H1 (cell line): ENCODE data around the gene GBA2.

Experiments
- ASH2L ChIP-seq: fragments of 200-600, 300-600 bp; sonication (generic); IDR thresholded peaks from one replicate; pipeline ENCODE4 v1.7.1; 2017; ENCODE audit warnings: low read length
- CBX5 ChIP-seq: fragments of 300-800, 300-1000 bp; sonication (generic); IDR thresholded peaks from 2 replicates; pipeline ENCODE4 v1.7.1; 2016; ENCODE audit warnings: antibody characterized with exemption, low read length, low read depth
- EZH2 ChIP-seq: fragments of 200-600 bp; sonication (generic); IDR thresholded peaks from 2 replicates; pipeline ENCODE4 v1.7.1; 2012; ENCODE audit warnings: low read depth, mild to moderate bottlenecking, moderate library complexity, low read length, inconsistent platforms; ENCODE audit not compliant: severe bottlenecking
- MAX ChIP-seq: IDR thresholded peaks from 2 replicates; pipeline ENCODE4 v1.6.1; 2012; ENCODE audit warnings: inconsistent platforms
- POLR2A ChIP-seq, 2 experiments: IDR thresholded peaks; 1 replicate in 1 of 2; 2 replicates in 1 of 2; pipeline ENCODE4 v1.6.1; 2011; ENCODE audit warnings: low read depth in 2 of 2, low read length in 2 of 2, mild to moderate bottlenecking in 2 of 2; ENCODE audit errors: control extremely low read depth in 1 of 2
- RAD21 ChIP-seq, 2 experiments: IDR thresholded peaks in 1 of 2; conservative IDR thresholded peaks in 1 of 2; 2 replicates each; pipeline ENCODE4 v1.6.1; 2011; ENCODE audit warnings: low read depth in 2 of 2, low read length in 2 of 2, improper control_type of control experiment in 1 of 2, inconsistent platforms in 1 of 2, mild to moderate bottlenecking in 1 of 2, moderate library complexity in 1 of 2
- TAF1 ChIP-seq: IDR thresholded peaks from 2 replicates; pipeline ENCODE4 v1.6.1; 2011; ENCODE audit warnings: mild to moderate bottlenecking, low read depth, low read length
- ZNF274 ChIP-seq: IDR thresholded peaks from 2 replicates; pipeline ENCODE4 v1.7.0; 2012; ENCODE audit warnings: low read length, borderline replicate concordance; ENCODE audit errors: extremely low read depth
- TF ChIP-seq, protein P1 (sequence below): IDR thresholded peaks from 2 replicates; pipeline ENCODE4 v1.6.1; 2012; ENCODE audit warnings: inconsistent platforms
- TF ChIP-seq, protein P2 (sequence below), 3 experiments: IDR thresholded peaks; 1 replicate in 2 of 3; 2 replicates in 1 of 3; pipeline versions ENCODE4 v1.5.1 to v1.6.1; 2011; ENCODE audit warnings: low read length in 3 of 3, mild to moderate bottlenecking in 3 of 3, inconsistent platforms in 2 of 3, low read depth in 1 of 3, moderate library complexity in 1 of 3; ENCODE audit not compliant: insufficient read depth in 1 of 3; ENCODE audit errors: control extremely low read depth in 1 of 3

GRCh38 chr9:35793461-35793860, 44.4 kb upstream of the GBA2 start:
- TF ChIP-seq ASH2L, result no peak
- TF ChIP-seq EZH2, result no peak
- TF ChIP-seq, protein P1, sequence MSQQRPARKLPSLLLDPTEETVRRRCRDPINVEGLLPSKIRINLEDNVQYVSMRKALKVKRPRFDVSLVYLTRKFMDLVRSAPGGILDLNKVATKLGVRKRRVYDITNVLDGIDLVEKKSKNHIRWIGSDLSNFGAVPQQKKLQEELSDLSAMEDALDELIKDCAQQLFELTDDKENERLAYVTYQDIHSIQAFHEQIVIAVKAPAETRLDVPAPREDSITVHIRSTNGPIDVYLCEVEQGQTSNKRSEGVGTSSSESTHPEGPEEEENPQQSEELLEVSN, result no peak
- no peak for TF ChIP-seq MAX
- TF ChIP-seq RAD21 (IDR thresholded peaks at IDR 0.05 in 1 of 2, conservative IDR thresholded peaks at IDR 0.05 in 1 of 2; ENCODE audit: low read depth in 2 of 2, low read length in 2 of 2), result no peak
- no peak for TF ChIP-seq TAF1
- no peak for TF ChIP-seq CBX5
- TF ChIP-seq ZNF274, result no peak
- TF ChIP-seq POLR2A (IDR thresholded peaks at IDR 0.05; ENCODE audit: control extremely low read depth in 1 of 2, low read depth in 2 of 2, low read length in 2 of 2), result no peak
- TF ChIP-seq, protein P2, sequence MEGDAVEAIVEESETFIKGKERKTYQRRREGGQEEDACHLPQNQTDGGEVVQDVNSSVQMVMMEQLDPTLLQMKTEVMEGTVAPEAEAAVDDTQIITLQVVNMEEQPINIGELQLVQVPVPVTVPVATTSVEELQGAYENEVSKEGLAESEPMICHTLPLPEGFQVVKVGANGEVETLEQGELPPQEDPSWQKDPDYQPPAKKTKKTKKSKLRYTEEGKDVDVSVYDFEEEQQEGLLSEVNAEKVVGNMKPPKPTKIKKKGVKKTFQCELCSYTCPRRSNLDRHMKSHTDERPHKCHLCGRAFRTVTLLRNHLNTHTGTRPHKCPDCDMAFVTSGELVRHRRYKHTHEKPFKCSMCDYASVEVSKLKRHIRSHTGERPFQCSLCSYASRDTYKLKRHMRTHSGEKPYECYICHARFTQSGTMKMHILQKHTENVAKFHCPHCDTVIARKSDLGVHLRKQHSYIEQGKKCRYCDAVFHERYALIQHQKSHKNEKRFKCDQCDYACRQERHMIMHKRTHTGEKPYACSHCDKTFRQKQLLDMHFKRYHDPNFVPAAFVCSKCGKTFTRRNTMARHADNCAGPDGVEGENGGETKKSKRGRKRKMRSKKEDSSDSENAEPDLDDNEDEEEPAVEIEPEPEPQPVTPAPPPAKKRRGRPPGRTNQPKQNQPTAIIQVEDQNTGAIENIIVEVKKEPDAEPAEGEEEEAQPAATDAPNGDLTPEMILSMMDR (IDR thresholded peaks at IDR 0.05; ENCODE audit: control extremely low read depth in 1 of 3, insufficient read depth in 1 of 3, low read depth in 1 of 3, low read length in 3 of 3), result no peak
